H9 (cell line): ENCODE data around the gene KRT78. TPM values are rescaled to one million over a fixed set of nuclear protein-coding genes. Genes with fewer than 3 reads are reported as not detected.

Source experiments
- DNase-seq: peaks from one replicate; pipeline ENCODE4 v3.0.0-alpha.2; 2017
- H2AFZ ChIP-seq: one replicate; pipeline ENCODE4 v1.6.1; 2013; ENCODE audit warnings: mild to moderate bottlenecking, low read length, control low read depth, moderate library complexity
- H2AK5ac ChIP-seq: 2 replicates; pipeline ENCODE4 v1.6.1; 2013; ENCODE audit warnings: low read length, control low read depth, mixed read lengths; ENCODE audit not compliant: insufficient read length
- H2BK120ac ChIP-seq: one replicate; pipeline ENCODE4 v1.6.1; 2013; ENCODE audit warnings: low read depth, mild to moderate bottlenecking, low read length, control low read depth, inconsistent platforms; ENCODE audit not compliant: poor library complexity, severe bottlenecking
- H2BK12ac ChIP-seq: 2 replicates; pipeline ENCODE4 v1.6.1; 2013; ENCODE audit warnings: low read length, control low read depth, mixed read lengths, low read depth; ENCODE audit not compliant: insufficient read length
- H2BK15ac ChIP-seq: 2 replicates; pipeline ENCODE4 v1.6.1; 2013; ENCODE audit warnings: low read depth, low read length, control low read depth
- H2BK20ac ChIP-seq: one replicate; pipeline ENCODE4 v1.6.1; 2013; ENCODE audit warnings: low read depth, mild to moderate bottlenecking, low read length, control low read depth, inconsistent platforms; ENCODE audit not compliant: poor library complexity, severe bottlenecking
- H2BK5ac ChIP-seq: 2 replicates; pipeline ENCODE4 v1.6.1; 2013; ENCODE audit warnings: low read length, control low read depth, mixed read lengths; ENCODE audit not compliant: insufficient read length
- H3K14ac ChIP-seq: 2 replicates; pipeline ENCODE4 v1.6.1; 2013; ENCODE audit warnings: low read length, control low read depth; ENCODE audit not compliant: insufficient read depth
- H3K18ac ChIP-seq: 2 replicates; pipeline ENCODE4 v1.6.1; 2013; ENCODE audit warnings: low read depth, mild to moderate bottlenecking, mixed read lengths, low read length, control low read depth; ENCODE audit not compliant: insufficient read length
- H3K23ac ChIP-seq: 2 replicates; pipeline ENCODE4 v1.6.1; 2013; ENCODE audit warnings: low read length, control low read depth, mixed read lengths, low read depth; ENCODE audit not compliant: insufficient read length
- H3K23me2 ChIP-seq: 2 replicates; pipeline ENCODE4 v1.6.1; 2013; ENCODE audit warnings: low read depth, mild to moderate bottlenecking, mixed read lengths, low read length, control low read depth; ENCODE audit not compliant: insufficient read length, poor library complexity, severe bottlenecking
- H3K27ac ChIP-seq: 2 replicates; pipeline ENCODE4 v1.5.1; 2013; ENCODE audit warnings: low read length, control low read depth, mixed read lengths, low read depth; ENCODE audit not compliant: insufficient read length
- H3K27me3 ChIP-seq: 2 replicates; pipeline ENCODE4 v1.6.1; 2013; ENCODE audit warnings: low read length, control low read depth, inconsistent platforms; ENCODE audit not compliant: insufficient read depth
- H3K4ac ChIP-seq: 2 replicates; pipeline ENCODE4 v1.6.1; 2013; ENCODE audit warnings: low read depth, mild to moderate bottlenecking, control low read depth, inconsistent platforms, low read length, moderate library complexity
- H3K4me1 ChIP-seq: 2 replicates; pipeline ENCODE4 v1.6.1; 2013; ENCODE audit warnings: low read length, control low read depth, inconsistent platforms; ENCODE audit not compliant: insufficient read depth
- H3K4me2 ChIP-seq: 2 replicates; pipeline ENCODE4 v1.6.1; 2013; ENCODE audit warnings: low read length, control low read depth, mixed read lengths; ENCODE audit not compliant: insufficient read length, insufficient read depth
- H3K56ac ChIP-seq: 2 replicates; pipeline ENCODE4 v1.6.1; 2013; ENCODE audit warnings: low read depth, mild to moderate bottlenecking, mixed read lengths, low read length, control low read depth; ENCODE audit not compliant: insufficient read length
- H3K79me1 ChIP-seq: 2 replicates; pipeline ENCODE4 v1.6.1; 2013; ENCODE audit warnings: low read depth, mild to moderate bottlenecking, moderate library complexity, low read length, control low read depth, inconsistent platforms; ENCODE audit not compliant: insufficient read depth, poor library complexity, severe bottlenecking
- H3K79me2 ChIP-seq: 2 replicates; pipeline ENCODE4 v1.6.1; 2013; ENCODE audit warnings: low read length, control low read depth, inconsistent platforms; ENCODE audit not compliant: insufficient read depth
- H3K9ac ChIP-seq: 2 replicates; pipeline ENCODE4 v1.6.1; 2013; ENCODE audit warnings: low read length, control low read depth, mixed read lengths; ENCODE audit not compliant: insufficient read length; ENCODE audit errors: extremely low read depth
- H3K9me3 ChIP-seq: one replicate; pipeline ENCODE4 v1.6.1; 2013; ENCODE audit warnings: low read depth, low read length, inconsistent platforms; ENCODE audit not compliant: control insufficient read depth
- H3T11ph ChIP-seq: one replicate; pipeline ENCODE4 v1.6.1; 2013; ENCODE audit warnings: mild to moderate bottlenecking, low read length, control low read depth, inconsistent platforms
- H4K20me1 ChIP-seq: one replicate; pipeline ENCODE4 v1.6.1; 2013; ENCODE audit not compliant: control insufficient read depth, insufficient read length, insufficient read depth
- H4K5ac ChIP-seq: 2 replicates; pipeline ENCODE4 v1.6.1; 2013; ENCODE audit warnings: low read depth, mild to moderate bottlenecking, mixed read lengths, low read length, control low read depth; ENCODE audit not compliant: insufficient read length
- H4K8ac ChIP-seq: replicated peaks from 2 replicates; pipeline ENCODE4 v1.6.1; 2013; ENCODE audit warnings: low read length, control low read depth, mixed read lengths, low read depth; ENCODE audit not compliant: insufficient read length
- H4K91ac ChIP-seq: 2 replicates; pipeline ENCODE4 v1.6.1; 2013; ENCODE audit warnings: low read depth, mild to moderate bottlenecking, moderate library complexity, mixed read lengths, low read length, control low read depth; ENCODE audit not compliant: insufficient read length
- H3K27ac Mint-ChIP-seq, 3 experiments: 2 replicates in 2 of 3; 3 replicates in 1 of 3; pipeline ENCODE4 v1.8.0; 2020 to 2021; ENCODE audit warnings: mixed read lengths in 3 of 3, mild to moderate bottlenecking in 1 of 3, moderate library complexity in 1 of 3
- H3K27me3 Mint-ChIP-seq: 2 replicates; pipeline ENCODE4 v1.8.0; 2021; ENCODE audit warnings: low read depth, mild to moderate bottlenecking, moderate library complexity, mixed read lengths
- H3K36me3 Mint-ChIP-seq, 3 experiments: 2 replicates in 2 of 3; 3 replicates in 1 of 3; pipeline ENCODE4 v1.8.0; 2020 to 2021; ENCODE audit warnings: low read depth in 3 of 3, mixed read lengths in 3 of 3; ENCODE audit not compliant: insufficient read depth in 1 of 3
- H3K4me1 Mint-ChIP-seq, 2 experiments: 2 replicates each; pipeline ENCODE4 v1.8.0; 2020; ENCODE audit warnings: mixed read lengths in 2 of 2
- H3K4me3 Mint-ChIP-seq, 2 experiments: 2 replicates in 1 of 2; 3 replicates in 1 of 2; pipeline ENCODE4 v1.8.0; 2020 to 2021; ENCODE audit warnings: mild to moderate bottlenecking in 2 of 2, mixed read lengths in 2 of 2, moderate library complexity in 1 of 2
- H3K9me3 Mint-ChIP-seq, 2 experiments: 2 replicates in 1 of 2; 3 replicates in 1 of 2; pipeline ENCODE4 v1.8.0; 2020; ENCODE audit warnings: mild to moderate bottlenecking in 2 of 2, mixed read lengths in 2 of 2, moderate library complexity in 1 of 2
- CTCF ChIP-seq: fragments of 200-600 bp; sonication (generic); conservative IDR thresholded peaks from 3 replicates; pipeline ENCODE4 v1.8.0; 2021; ENCODE audit warnings: antibody characterized with exemption, mild to moderate bottlenecking
- WGBS: extraction: QIAGEN DNeasy Blood & Tissue Kit; methylation state at CpG from one replicate; pipeline ENCODE4 v1.1.7; 2013; ENCODE audit warnings: missing lambda C conversion rate, low lambda C conversion rate, mixed read lengths; ENCODE audit not compliant: insufficient read length; ENCODE audit errors: extremely low coverage; 5-methylcytosine and 5-hydroxymethylcytosine counted together
- total RNA-seq: library from RNA; stranded (reverse); gene quantifications from 2 replicates; pipeline ENCODE4 v1.2.1, GENCODE V29; 2021

The KRT78 gene
- total RNA-seq, 1 experiment from 2014 or later: not detected

- no peak overlapping the region for H2BK5ac ChIP-seq
- H3K4me1 ChIP-seq: no peaks in the 10 kb centered on the region
- H2BK120ac ChIP-seq: no peak overlapping the region
- H3K4me1 Mint-ChIP-seq: peaks cover 5 to 6% of the 10 kb centered on the region in 2 experiments
- TF ChIP-seq CTCF: no peak
- H3K23ac ChIP-seq: no peak overlapping the region
- H4K91ac ChIP-seq: no peak overlapping the region
- H4K20me1 ChIP-seq: no peaks in the 10 kb centered on the region
- no peak overlapping the region for H4K8ac ChIP-seq
- no peaks in the 10 kb centered on the region for H3K79me2 ChIP-seq
- no peak for DNase-seq
- no peak overlapping the region for H3K4me3 Mint-ChIP-seq
- peaks cover 13% of the 10 kb centered on the region for H3K27me3 Mint-ChIP-seq
- no peak overlapping the region for H3K14ac ChIP-seq
- no peak overlapping the region for H2BK12ac ChIP-seq
- no peaks in the 10 kb centered on the region for H3K36me3 Mint-ChIP-seq
- H3K4me2 ChIP-seq: no peak overlapping the region
- no peak overlapping the region for H2BK15ac ChIP-seq
- no peaks in the 10 kb centered on the region for H3K23me2 ChIP-seq
- H2AFZ ChIP-seq: no peak overlapping the region
- H3K27ac Mint-ChIP-seq: no peak overlapping the region
- no peak overlapping the region for H4K5ac ChIP-seq
- no peaks in the 10 kb centered on the region for H3K79me1 ChIP-seq
- no peak overlapping the region for H3K27ac ChIP-seq
- no peaks in the 10 kb centered on the region for H3K27me3 ChIP-seq
- H3K9me3 ChIP-seq: no peaks in the 10 kb centered on the region
- H2AK5ac ChIP-seq: no peak overlapping the region
- H3K4ac ChIP-seq: no peak overlapping the region
- H3K56ac ChIP-seq: no peak overlapping the region
- no peak overlapping the region for H3T11ph ChIP-seq
- H2BK20ac ChIP-seq: no peak overlapping the region
- no peak overlapping the region for H3K9ac ChIP-seq
- no peaks in the 10 kb centered on the region for H3K9me3 Mint-ChIP-seq
- H3K18ac ChIP-seq: no peak overlapping the region
- no CpG with 5 or more reads among the region's 5 CpGs for WGBS
Measured at GRCh38 chr12:52810554-52810953, 38.2 kb downstream of the KRT78 start.
